Measurements from ENCODE around the gene RASAL1. TPM values are rescaled to one million over a fixed set of nuclear protein-coding genes. Genes with fewer than 3 reads are reported as not detected.

RASAL1 gene
- total RNA-seq, 1 experiment from 2014 or later, result 16.0 TPM

GRCh38 chr12:113137861-113138783 is 2.6 kb upstream of the RASAL1 start:
- H3K36me3 ChIP-seq (ENCODE audit: control insufficient read depth in 1 of 2, insufficient read depth in 2 of 2, low read length in 2 of 2), result no peaks in the 10 kb centered on the region
- peaks cover 13 to 46% of the 10 kb centered on the region in 2 experiments for H3K4me1 ChIP-seq (ENCODE audit: control insufficient read depth in 1 of 2, insufficient read depth in 2 of 2, low read length in 2 of 2)
- H3K4me3 ChIP-seq (replicated peaks in 1 of 2; ENCODE audit: low read depth in 1 of 2, low read length in 2 of 2), result no peak overlapping the region
- no peak overlapping the region for H3K9ac ChIP-seq (ENCODE audit: low read length)
- no peaks in the 10 kb centered on the region for H3K9me3 ChIP-seq (ENCODE audit: control insufficient read depth in 1 of 2, insufficient read depth in 1 of 2, low read depth in 1 of 2, low read length in 2 of 2)
- no peaks in the 10 kb centered on the region for H4K20me1 ChIP-seq (ENCODE audit: insufficient read depth)
- intact Hi-C loops (cut with micrococcal nuclease), result loop anchor here (2.0 kb wide), 1 partner anchor 47 kb away; the partner anchor contains the start of genes DDX54 and RITA1
- RAD21 ChIA-PET (ENCODE audit: low non-redundant PET in 1 of 2, low total read pairs in 2 of 2, uncharacterized antibody in 2 of 2, unreplicated experiment in 2 of 2), result no interaction called here
- CTCF ChIA-PET, result interaction anchor here (0.7 to 1.1 kb wide), 2 partner anchors 9 to 15 kb away, joined by 3 read pairs; no protein-coding TSS in a partner anchor
- H2AFZ ChIP-seq (ENCODE audit: low read depth, low read length, poor library complexity, severe bottlenecking), result no peak overlapping the region
- no peaks in the 10 kb centered on the region for H3K9me2 ChIP-seq (ENCODE audit: insufficient read depth)
- BruUV-seq (replicated peaks), result no TSS peak
- ATAC-seq, result no peak
- H3K27ac ChIP-seq (ENCODE audit: low read depth, low read length), result no peak overlapping the region
- no peak overlapping the region for H3K4me2 ChIP-seq (ENCODE audit: low read length)
- H3K27me3 ChIP-seq (ENCODE audit: insufficient read depth, low read length), result no peaks in the 10 kb centered on the region
- DNase-seq (ENCODE audit: low read depth, low spot score), result no peak
- POLR2A ChIA-PET, result interaction anchor here (0.6 kb wide), 1 partner anchor 224 kb away, joined by 3 read pairs; no protein-coding TSS in a partner anchor
- TF ChIP-seq FOSL1 (IDR thresholded peaks at IDR 0.05; ENCODE audit: low read depth) (no peak), POLR2A (IDR thresholded peaks at IDR 0.05; ENCODE audit: borderline replicate concordance, extremely low read depth, insufficient read depth, insufficient read length) (no peak), ZNF274 (IDR thresholded peaks at IDR 0.05; ENCODE audit: low read depth, low read length) (no peak), CEBPB (IDR thresholded peaks at IDR 0.05; ENCODE audit: low read depth) (no peak), EZH2 (IDR thresholded peaks at IDR 0.05) (no peak), YY1 (IDR thresholded peaks at IDR 0.05; ENCODE audit: extremely low read depth, insufficient replicate concordance, low read depth, low read length) (no peak), SRF (IDR thresholded peaks at IDR 0.05; ENCODE audit: low read depth) (no peak), CBX3 (IDR thresholded peaks at IDR 0.05; ENCODE audit: low read depth) (no peak), REST (IDR thresholded peaks at IDR 0.05; ENCODE audit: low read depth) (no peak), ZBTB33 (IDR thresholded peaks at IDR 0.05; ENCODE audit: extremely low read depth, insufficient replicate concordance, low read length) (no peak), RAD21 (IDR thresholded peaks at IDR 0.05; ENCODE audit: low read depth) (no peak), EGR1 (IDR thresholded peaks at IDR 0.05; ENCODE audit: low read depth) (no peak), ATF3 (IDR thresholded peaks at IDR 0.05) (no peak), SP1 (IDR thresholded peaks at IDR 0.05; ENCODE audit: low read depth) (no peak)
- peaks cover 12% of the 10 kb centered on the region; the same call in 1 of the 2 replicates for H3K79me2 ChIP-seq (ENCODE audit: insufficient read depth, low read length)
